Right renal pelvis (tissue), 4 donors: ENCODE data around the gene ACBD3. TPM values are rescaled to one million over a fixed set of nuclear protein-coding genes. Genes with fewer than 3 reads are reported as not detected.

Source experiments
- DNase-seq, 4 donors: peaks; one replicate each; pipeline ENCODE4 v3.0.0-alpha.2; 2013; ENCODE audit warnings: low read depth in 4 of 4, low spot score in 3 of 4, missing footprints in 1 of 4
- polyA plus RNA-seq, 4 donors: library from polyadenylated mRNA; unstranded; fragments of 120-200 nt; gene quantifications; one replicate each; pipeline ENCODE4 v1.2.1, GENCODE V29; 2013; ENCODE audit not compliant: insufficient read length in 4 of 4

Gene ACBD3
- polyA plus RNA-seq, 4 donors, result 49.2 to 59.0 (median 57.8) TPM

DNA sequence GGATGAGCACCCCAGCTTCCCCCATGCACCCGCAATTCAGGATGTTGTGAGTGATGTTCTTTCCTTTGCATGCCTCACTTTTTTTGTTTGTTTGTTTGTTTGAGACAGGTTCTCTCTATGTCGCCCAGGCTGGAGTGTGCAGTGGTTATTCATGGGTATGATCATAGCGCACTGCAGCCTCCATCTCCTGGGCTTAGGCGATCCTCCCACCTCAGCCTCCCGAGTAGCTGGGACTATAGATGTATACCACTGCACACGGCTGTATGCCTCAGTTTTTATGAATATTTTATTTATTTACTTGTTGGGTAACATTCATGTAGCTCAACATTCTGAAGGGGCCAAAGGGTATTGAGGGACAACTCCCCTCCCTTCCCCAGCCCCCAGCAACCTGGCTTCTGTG is 69.2 kb downstream of the ACBD3 start:
- no peak for DNase-seq

DNA sequence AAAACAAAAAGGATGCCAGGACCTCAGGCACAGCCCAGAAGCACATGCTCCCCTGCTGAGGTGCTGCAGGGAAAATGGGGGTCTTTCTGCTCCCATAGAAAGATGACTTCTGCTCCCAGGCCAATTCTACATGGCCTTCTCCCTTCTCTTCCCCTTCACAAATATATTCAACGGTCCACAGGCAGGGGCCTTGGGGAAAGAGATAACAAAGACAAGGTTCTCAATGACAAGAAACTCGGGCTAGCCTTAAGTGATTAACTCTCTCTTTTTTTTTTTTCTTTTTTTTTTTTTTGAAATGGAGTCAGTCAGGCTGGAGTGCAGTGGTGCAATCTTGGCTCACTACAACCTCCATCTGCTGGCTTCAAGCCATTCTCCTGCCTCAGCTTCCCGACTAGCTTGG is 69.9 kb downstream of the ACBD3 start:
- DNase-seq, result no peak

DNA sequence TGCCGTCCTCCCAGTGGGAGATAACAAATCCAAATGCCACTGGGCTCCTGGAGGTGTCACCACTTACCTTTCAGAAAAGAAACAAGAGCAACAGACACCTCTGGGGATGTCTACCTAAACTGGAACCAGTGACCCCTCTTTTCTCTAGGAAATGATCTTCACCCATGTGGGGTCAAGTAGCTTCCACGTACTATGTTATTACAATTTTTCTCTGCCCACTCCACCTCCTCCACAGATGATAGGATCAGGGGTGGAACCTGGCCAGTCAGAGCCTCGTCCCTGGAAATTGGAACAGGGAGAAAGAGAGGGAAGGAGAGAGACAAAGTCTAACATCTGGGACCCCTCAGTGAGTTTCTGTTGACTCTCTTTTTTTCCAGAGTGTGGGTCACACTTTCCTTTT is 73.9 kb downstream of the ACBD3 start:
- no peak for DNase-seq

DNA sequence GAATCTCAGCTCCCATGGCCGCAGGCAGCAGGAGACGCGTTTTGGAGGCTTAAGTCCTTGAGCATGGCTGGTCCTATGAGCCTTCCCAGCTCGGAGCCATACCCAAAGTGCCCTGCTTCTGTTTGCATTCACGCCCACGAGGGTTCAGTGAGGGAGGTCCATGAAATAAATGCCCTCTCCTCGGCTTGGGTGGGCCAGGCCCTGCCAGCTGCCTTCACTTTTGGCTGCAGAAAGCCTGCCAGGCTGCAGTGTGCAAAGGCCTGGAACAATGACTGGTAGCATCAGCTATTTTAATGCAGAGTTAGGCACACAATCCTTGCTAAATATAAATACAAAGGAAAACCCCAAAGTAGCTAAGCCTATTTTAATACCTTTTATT is 74.7 kb downstream of the ACBD3 start:
- DNase-seq, result no peak

DNA sequence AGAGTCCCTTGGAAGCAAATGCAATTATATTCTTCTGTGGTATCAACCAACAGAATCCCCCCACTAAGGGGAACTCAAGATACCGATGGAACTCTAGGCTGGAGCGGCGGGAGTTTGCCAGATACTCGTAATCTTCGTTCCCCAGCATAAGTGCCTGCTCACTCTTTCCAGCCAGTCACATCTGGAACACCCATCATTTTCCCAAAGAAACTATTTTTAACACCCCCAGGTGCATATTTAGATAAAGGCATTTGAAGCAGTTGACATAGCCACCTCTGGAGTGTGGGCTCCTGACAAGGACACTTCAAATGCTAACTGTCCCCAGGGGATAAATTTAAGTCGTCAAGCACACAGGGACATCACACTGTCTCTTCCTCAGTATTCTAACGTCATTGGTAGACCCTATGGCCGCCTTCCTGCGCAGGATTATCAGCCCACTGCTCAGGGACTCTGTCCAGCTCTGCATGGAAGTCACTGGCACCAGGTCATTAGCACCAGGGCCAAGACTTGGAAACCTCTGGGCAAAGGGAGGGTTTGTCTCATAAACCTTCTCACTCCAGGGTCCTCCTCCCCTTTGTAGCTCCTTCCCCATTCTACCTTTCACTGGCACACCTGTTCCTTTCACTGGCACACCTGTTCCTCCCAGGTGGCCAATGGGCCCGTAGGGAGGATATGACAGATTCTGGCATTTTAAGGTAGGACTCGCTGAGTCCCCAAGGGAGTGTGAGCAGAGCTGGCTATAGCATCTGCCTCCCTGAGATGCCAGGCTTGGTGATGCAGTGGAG is 75.3 kb downstream of the ACBD3 start:
- no peak for DNase-seq

DNA sequence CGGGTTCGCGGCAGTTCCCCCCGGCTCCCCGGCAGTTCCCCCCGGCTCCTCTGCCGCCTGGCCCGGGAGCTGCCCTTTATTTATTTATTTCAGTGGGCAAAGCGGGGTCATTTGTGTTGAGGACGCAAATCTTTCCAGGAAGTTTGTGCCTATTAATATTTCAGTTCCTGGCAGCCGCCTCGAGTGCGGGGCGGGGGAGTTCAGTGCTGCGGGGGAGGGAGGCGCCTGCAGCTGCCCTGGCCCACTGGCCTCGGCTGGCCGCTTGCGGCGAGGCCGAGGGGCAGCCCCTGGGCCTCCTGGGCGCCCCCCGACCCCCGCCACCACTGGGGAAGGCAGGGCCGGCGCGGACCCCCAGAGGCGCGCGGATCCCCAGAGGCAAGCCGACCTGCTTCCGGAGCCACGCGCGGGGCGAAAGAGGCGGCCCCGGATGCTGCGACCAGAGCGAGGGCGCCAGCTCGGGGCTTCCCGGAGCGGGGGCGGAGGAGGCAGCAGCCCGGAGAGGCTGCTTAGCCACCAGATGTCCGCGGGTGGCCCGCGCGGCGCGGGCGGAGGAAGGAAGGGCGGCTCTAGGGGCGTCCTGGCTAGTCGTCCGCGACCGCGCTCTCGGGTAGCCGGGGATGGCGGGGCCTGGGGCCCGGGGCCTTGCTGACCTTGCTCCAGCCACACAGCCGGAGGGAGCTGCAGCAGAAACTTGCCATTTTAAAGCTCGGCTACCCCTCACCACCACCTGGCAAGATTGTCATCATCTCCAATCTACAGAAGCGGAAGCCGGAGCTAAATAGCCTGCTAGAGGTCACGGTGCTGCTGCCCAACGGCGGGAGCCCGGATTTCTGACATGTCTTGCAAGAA is 76.1 kb downstream of the ACBD3 start:
- DNase-seq, result no peak

DNA sequence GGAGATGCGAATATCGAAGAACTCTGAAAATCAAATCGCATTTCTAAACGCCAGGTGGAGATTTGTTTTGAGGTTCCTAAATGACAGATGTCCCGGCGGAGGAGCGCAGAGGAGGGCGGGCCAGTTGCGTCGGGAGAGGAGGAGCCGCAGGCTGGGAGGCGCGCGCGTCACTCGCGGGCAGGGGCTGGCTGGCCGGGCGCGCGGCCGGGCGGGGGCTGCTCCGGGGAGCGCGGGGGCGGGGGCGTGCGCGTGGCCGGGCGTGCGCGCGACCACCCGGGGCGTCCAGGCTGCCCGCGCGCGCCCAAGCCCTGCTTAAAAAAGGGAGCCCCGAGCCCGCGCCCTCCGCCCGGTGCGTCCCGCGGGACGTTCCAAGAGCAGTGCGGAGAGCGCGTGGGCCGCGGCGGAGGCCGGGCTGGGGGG is 76.7 kb downstream of the ACBD3 start:
- peak; percentile 67 to 73 (median 72) for DNase-seq

DNA sequence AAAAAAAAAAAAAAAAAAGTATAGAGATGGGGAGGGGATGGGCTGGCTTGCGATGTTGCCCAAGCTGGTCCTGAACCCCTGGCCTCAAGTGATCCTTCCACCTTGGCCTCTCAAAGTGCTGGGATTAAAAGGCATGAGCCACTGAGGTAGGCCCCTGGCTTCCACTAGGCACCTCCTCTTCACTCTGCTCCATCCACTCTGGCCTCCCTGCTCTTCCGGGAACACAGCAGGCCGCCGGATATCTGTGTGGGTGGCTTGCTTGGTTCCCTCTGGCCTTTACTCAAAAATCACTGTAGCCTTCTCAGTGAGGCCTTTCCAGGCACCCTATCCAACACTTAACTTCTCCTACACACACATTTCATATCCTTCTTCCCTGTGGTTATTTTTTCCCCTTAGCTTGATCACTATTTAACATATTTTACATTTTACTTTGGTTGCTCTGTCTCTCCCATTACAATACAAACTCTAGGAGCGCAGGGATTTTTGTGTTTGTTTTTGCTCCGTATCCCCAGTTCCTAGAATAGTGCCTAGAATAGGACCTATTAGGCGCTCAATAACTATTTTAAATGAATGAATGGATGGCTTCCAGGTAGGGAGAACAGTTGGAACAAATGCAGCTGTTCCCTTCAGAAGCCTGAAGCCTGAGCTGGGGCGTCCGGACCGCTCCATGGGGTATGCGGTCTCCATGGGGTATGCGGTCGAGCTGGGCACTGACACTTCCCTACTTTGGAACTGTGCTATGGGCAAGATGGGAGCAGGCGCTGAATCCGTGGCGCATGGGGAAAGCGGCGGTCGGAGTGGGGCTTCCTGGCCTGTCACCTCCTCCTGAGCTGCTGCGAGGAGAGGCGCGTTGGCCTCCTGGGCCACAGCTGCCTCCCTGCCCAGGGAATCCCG is 77.4 kb downstream of the ACBD3 start:
- no peak for DNase-seq

DNA sequence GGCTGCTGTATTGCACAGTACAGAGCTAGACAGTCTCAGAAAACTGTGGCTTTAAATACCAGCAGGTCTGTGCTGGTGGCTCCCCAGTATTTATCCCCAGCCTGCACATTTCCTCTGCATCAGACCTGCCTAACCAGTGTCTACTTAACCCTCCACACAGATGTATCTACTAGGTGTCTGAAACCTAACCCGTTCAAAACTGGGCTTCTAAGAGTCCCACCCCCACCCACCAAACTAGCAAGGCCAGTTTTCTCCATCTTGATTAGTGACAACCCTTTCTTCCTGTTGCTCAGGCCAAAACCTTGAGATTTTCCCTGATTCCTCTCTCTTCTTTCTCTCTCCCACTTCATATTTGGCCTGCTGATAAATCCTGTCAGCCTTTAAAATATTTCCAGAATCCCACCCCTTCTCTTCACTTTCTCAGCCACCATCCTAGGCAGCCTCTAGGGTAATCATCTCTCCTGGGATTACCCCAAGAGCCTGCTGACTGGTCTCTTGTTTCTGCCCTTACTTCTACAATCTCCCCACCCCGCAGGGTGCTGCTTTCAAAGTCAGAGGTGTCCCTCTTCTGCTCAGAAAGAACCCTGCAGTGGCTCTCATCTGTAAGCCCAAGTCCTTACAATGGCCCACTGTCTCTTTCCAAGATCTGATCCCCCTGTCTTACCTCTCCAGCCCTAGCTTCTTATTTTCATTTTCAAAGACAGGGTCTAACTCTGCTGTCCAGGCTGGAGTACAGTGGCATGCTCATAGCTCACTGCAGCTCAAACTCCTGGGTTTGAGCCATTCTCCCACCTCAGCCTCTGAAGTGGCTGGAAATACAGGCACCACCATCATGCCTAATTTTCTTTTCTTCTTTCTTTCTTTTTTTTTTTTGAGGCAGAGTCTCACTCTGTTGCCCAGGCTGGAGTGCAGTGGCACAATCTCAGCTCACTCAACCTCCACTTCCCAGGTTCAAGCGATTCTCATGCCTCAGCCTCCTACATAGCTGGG is 78.8 kb downstream of the ACBD3 start:
- DNase-seq, result no peak

DNA sequence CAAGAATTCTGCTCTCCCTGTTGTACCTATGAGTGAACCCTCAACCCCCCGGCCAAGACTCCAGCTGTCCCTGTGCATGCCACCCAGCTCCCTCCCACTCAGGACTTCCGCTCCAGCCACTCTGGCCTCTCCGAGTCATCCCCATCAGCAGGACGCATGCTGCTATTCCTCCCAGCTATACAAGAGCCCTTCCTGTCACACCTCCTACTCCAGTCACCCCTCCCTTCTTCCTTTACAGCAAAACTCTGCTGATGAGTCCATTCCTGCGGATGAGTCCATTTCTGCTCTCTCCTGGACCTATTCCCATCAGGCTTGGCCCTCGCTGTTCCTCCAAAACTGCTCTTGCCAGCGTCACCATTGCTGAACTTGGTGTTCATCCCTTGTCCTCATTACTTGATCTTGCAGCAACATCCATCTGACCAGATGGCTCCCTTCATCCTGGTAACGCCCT is 81.8 kb downstream of the ACBD3 start:
- no peak for DNase-seq

DNA sequence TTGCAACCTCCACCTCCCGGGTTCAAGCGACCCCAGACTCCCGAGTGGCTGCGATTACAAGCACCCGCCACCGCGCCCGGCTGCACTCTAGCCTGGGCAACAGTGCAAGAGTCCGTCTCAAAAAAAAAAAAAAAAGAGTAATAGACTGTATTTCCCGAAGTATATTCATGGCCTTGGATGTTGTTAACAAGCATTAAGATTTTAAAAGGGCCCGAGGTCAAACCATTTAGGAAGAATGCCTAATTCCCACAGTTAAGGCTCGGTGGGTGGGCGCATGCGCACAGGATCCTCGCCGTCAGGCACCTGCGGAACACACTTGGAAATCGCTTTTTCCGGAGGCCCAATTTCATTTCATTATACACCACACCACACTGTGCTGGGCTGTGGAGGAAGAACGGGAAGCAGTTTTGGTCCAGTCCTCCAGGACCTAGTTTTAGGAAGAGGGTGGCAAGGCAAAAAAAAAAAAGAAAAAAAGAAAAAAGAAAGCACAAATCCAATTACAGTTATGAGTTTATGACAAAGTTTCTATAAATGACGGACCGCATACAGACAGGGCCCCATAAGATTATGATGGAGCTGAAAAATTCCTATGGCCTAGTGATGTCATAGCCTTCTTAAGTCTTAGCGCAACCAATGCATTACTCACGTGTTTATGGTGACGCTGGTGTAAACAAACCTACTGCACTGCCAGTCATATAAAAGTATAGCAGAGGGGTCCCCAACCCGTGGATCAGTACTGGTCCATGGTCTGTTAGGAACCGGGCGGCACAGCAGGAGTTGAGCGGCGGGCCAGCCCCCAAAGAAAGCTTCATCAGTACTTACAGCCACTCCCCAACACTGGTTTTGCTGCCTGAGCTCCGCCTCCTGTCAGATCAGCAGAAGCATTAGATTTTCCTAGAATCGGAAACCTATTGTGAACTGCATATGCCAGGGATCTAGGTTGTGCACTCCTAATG is 85.8 kb downstream of the ACBD3 start:
- no peak for DNase-seq

DNA sequence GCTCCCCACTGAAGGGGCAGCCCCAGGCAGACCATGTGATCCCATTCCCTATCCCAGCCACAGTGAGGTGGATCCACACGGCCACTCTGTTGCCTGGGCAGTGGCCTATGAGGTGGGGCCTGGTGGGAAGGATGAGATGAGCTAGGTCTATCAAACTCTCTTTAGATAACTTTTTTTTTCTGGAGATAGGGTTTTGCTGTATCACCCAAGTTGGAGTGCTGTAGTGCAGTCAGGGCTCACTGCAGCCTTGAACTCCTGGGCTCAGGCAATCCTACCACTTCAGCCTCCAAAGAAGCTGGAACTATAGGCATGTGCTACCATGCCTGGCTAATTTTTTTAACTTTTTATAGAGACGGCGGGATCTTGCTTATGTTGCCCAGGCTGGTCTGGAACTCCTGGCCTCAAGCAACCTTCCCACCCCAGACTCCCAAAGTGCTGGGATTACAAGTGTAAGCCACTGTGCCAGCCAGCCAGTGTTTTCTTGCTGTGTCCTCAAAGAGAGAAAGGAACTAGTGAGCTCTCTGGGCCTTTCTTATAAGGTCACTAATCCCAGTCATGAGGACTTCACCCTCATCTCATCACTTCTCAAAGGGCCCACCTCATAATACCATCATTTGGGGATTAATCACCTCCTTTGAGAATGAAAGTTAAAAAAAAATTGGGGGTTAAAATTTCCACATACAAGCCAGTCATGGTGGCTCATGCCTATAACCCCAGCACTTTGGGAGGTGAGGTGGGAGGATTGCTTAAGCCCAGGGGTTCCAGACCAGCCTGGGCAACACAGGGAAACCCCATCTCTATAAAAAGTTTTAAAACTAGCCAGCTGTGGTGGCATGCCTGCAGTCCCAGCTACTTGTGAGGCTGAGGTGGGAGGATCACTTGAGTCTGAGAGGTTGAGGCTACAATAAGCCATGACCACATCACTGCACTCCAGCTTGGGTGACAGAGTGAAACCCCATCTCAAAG is 87.4 kb downstream of the ACBD3 start:
- DNase-seq, result no peak

DNA sequence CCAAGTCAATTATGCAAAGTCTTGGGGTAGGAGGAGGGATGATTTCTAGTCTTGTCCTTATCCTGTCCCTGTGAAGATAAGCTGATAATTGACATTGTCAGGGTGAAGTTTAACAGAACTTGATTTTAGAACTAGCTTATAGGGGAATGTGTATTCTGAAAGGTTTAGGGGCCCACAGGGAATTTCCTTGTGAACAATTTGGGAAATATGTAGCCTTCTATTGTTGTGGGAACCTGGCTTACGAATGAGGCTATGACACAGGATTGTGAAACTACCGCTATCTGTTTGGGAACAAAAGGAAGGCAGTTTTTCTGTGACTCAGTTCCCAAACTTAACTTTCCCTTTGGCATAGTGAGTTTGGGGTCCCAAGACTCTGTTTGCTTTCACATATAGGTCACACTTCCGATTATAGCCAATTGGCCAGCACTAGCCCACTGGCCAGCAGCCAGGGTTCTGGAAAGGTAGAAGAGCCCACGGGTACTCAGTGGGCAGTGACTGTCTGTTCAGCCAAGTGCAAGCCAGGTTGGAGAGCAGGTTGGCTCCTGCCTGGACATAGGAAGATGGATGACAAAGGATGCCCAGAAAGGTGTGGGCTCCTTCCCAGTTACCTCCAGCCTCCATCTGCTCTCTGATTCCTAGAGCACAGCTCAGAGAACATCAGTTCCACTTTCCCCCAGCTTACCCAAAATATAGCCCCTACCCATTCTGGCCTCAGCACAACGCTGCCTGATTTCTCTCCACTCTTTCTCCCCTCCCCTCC is 88.5 kb downstream of the ACBD3 start:
- no peak for DNase-seq

DNA sequence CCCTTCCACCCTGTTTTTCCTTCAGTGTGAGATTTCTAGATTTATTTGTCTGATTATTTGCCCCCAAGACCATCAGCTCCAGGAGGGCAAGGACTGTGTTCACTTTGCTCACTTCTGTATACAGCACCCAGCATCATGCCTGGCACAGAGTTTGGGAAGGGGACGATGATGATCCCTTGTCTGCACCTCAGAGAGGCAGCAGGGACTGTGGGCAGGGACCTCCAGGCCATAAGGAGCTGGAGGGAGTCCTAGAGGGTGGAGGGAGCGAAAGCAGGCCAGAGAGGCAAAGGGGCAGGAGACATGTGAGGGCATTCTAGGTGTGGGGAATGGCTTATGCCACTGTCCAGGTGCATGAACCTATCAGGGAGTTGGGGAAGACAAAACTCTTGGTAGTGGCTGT is 91.3 kb downstream of the ACBD3 start:
- no peak for DNase-seq
